ENCODE data around the gene CAMK1D. TPM values are rescaled to one million over a fixed set of nuclear protein-coding genes. Genes with fewer than 3 reads are reported as not detected.

The CAMK1D gene
- total RNA-seq, 6 experiments from 2014 or later = 0.34 to 1.4 (median 0.43) TPM

DNA sequence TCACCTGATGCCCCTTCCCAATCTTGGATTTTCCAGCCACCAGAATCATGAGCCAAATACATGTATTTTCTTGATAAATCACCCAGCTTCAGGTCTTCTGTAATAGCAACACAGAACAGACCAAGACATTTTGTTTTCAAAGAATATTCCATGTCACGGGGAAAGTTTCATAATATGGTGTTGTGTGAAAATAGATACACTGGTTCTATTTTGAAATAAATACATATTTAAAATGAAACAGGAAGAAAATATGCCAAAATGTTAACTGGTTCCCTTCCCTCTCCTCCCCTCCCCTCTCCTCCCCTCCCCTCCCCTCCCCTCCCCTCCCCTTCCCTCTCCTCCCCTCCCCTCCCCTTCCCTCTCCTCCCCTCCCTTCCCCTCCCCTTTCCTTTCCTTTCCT, 30.3 kb upstream of the CAMK1D start:
- H3K27me3 Mint-ChIP-seq (ENCODE audit: insufficient read depth) = peaks cover 2% of the 10 kb centered on the region
- no peak for DNase-seq
- H3K4me1 Mint-ChIP-seq (ENCODE audit: low read depth) = no peaks in the 10 kb centered on the region
- no peak overlapping the region for H3K4me3 Mint-ChIP-seq
- H3K27ac Mint-ChIP-seq = no peak overlapping the region
- H3K9me3 Mint-ChIP-seq = no peaks in the 10 kb centered on the region
- TF ChIP-seq, protein P1, sequence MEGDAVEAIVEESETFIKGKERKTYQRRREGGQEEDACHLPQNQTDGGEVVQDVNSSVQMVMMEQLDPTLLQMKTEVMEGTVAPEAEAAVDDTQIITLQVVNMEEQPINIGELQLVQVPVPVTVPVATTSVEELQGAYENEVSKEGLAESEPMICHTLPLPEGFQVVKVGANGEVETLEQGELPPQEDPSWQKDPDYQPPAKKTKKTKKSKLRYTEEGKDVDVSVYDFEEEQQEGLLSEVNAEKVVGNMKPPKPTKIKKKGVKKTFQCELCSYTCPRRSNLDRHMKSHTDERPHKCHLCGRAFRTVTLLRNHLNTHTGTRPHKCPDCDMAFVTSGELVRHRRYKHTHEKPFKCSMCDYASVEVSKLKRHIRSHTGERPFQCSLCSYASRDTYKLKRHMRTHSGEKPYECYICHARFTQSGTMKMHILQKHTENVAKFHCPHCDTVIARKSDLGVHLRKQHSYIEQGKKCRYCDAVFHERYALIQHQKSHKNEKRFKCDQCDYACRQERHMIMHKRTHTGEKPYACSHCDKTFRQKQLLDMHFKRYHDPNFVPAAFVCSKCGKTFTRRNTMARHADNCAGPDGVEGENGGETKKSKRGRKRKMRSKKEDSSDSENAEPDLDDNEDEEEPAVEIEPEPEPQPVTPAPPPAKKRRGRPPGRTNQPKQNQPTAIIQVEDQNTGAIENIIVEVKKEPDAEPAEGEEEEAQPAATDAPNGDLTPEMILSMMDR (IDR thresholded peaks at IDR 0.05) = no peak
- no peaks in the 10 kb centered on the region for H3K36me3 Mint-ChIP-seq (ENCODE audit: low read depth)

DNA sequence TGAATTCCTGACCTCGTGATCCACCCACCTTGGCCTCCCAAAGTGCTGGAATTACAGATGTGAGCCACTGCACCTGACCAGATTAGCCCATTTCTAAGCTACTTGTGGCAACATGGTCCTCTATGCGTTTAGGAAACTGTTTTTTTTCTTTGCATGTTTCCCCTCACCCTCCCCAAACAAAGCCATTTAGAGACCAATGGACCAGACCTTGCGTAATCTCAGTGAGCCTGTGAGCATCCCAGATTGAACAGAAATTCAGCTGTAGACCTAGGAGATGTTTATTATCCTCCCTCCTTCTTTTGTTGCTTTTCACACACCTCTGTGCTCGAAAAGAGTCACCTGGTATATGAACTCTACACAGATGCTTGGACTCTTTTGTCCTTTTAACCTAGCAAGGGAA, 28.5 kb upstream of the CAMK1D start:
- Mint-ChIP-seq H3K4me3 (no peak overlapping the region), H3K9me3 (no peaks in the 10 kb centered on the region), H3K36me3 (ENCODE audit: low read depth) (no peaks in the 10 kb centered on the region), H3K27ac (no peak overlapping the region), H3K4me1 (ENCODE audit: low read depth) (no peaks in the 10 kb centered on the region), H3K27me3 (ENCODE audit: insufficient read depth) (peaks cover 2% of the 10 kb centered on the region)
- TF ChIP-seq, protein P1 (IDR thresholded peaks at IDR 0.05) = no peak
- DNase-seq = no peak

DNA sequence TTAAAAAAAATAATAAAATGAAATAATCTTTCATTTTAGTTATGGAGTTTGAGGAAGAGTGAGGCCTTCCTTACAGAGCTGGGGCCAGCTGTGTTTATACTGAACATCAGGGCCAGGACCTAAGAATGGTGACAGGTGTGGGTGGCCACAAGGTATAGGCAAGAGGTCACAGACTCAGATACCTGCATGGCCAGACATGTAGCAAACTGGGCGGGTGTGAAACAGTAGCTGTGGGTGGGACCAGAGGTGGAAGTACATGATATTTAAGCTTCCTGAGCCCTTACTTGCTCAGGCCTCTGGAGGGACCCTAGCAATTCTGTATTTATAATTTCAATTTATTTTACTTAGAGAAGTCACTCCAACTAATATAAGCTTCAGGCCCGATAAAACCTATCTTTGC, 27.7 kb upstream of the CAMK1D start:
- H3K4me1 Mint-ChIP-seq (ENCODE audit: low read depth) = no peaks in the 10 kb centered on the region

GRCh38 chr10:12322583-12323131, 26.7 kb upstream of the CAMK1D start:
- peaks cover 2% of the 10 kb centered on the region for H3K27me3 Mint-ChIP-seq (ENCODE audit: insufficient read depth)
- H3K27ac Mint-ChIP-seq = no peak overlapping the region
- H3K4me1 Mint-ChIP-seq (ENCODE audit: low read depth) = no peaks in the 10 kb centered on the region
- H3K4me3 Mint-ChIP-seq = no peak overlapping the region
- H3K36me3 Mint-ChIP-seq (ENCODE audit: low read depth) = no peaks in the 10 kb centered on the region
- no peaks in the 10 kb centered on the region for H3K9me3 Mint-ChIP-seq
- TF ChIP-seq, protein P1 (IDR thresholded peaks at IDR 0.05) = no peak
- DNase-seq = no peak

More for the DNA sequence above, 27.7 kb upstream of the CAMK1D start:
- H3K27me3 Mint-ChIP-seq (ENCODE audit: insufficient read depth) = peaks cover 2% of the 10 kb centered on the region
- H3K27ac Mint-ChIP-seq = no peak overlapping the region
- TF ChIP-seq, protein P1 (IDR thresholded peaks at IDR 0.05) = no peak
- H3K9me3 Mint-ChIP-seq = no peaks in the 10 kb centered on the region
- DNase-seq = no peak
- no peaks in the 10 kb centered on the region for H3K36me3 Mint-ChIP-seq (ENCODE audit: low read depth)
- H3K4me3 Mint-ChIP-seq = no peak overlapping the region

DNA sequence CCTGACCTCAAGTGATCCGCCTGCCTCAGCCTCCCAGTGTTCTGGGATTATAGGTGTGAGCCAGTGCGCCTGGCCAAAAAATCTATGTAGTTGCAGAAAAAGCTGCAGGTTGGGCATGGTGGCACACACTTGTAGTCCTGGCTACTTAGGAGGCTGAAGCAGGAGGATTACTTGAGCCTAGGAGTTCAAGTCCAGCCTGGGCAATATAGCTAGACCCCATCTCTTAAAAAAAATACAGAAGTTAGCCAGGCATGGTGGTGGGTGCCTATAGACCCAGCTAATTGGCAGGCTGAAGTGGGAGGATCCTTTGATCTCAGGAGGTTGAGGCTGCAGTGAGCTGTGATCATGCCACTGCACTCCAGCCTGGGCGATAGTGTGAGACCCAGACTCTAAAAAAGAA, 24.8 kb upstream of the CAMK1D start:
- H3K27ac Mint-ChIP-seq = no peak overlapping the region

More for the DNA sequence above, 24.8 kb upstream of the CAMK1D start:
- Mint-ChIP-seq H3K27me3 (ENCODE audit: insufficient read depth) (peaks cover 2% of the 10 kb centered on the region), H3K36me3 (ENCODE audit: low read depth) (no peaks in the 10 kb centered on the region), H3K9me3 (no peaks in the 10 kb centered on the region), H3K4me1 (ENCODE audit: low read depth) (no peaks in the 10 kb centered on the region), H3K4me3 (no peak overlapping the region)
- no peak for DNase-seq
- TF ChIP-seq, protein P1 (IDR thresholded peaks at IDR 0.05) = no peak
